PC-3 (cell line): ENCODE data around the gene PPP6R2. TPM values are rescaled to one million over a fixed set of nuclear protein-coding genes. Genes with fewer than 3 reads are reported as not detected.

Source experiments
- ATAC-seq: fragments of 200-7000 bp; cut with Tn5 transposase; 2 replicates; pipeline ENCODE4 v1.9.1; 2020; ENCODE audit warnings: mild to moderate bottlenecking, moderate library complexity
- BruUV-seq: library from RNA; stranded (reverse); fragments of 400-500 nt; replicated peaks from 2 replicates; lab custom pipeline; 2021; lab: Mats Ljungman, UMichigan
- CTCF ChIA-PET: fragments of 300-600 bp; sonication (Branson Sonifier 250); formaldehyde crosslinking; loops from one replicate; lab custom pipeline; 2022; ENCODE audit warnings: antibody characterized with exemption; lab: Charles Lee
- POLR2A ChIA-PET: fragments of 300-600 bp; sonication (Branson Sonifier 250); formaldehyde crosslinking; loops from one replicate; lab custom pipeline; 2022; ENCODE audit warnings: antibody characterized with exemption; ENCODE audit not compliant: unreplicated experiment; lab: Charles Lee
- DNase-seq: peaks from one replicate; pipeline ENCODE4 v3.0.0-alpha.2; 2015
- H2AFZ ChIP-seq: fragments of 300-600 bp; sonication (generic); 2 replicates; pipeline ENCODE4 v1.6.0; 2016; ENCODE audit warnings: antibody characterized with exemption, low read length
- H3F3A ChIP-seq: fragments of 300-600 bp; sonication (generic); one replicate; pipeline ENCODE4 v1.6.0; 2017; ENCODE audit warnings: antibody characterized with exemption, low read length, control low read depth, mild to moderate bottlenecking; ENCODE audit not compliant: unreplicated experiment
- H3K27ac ChIP-seq: fragments of 300-600 bp; sonication (generic); 2 replicates; pipeline ENCODE4 v1.5.1; 2016; ENCODE audit warnings: mild to moderate bottlenecking, low read length
- H3K27me3 ChIP-seq: fragments of 300-600 bp; sonication (generic); 2 replicates; pipeline ENCODE4 v1.6.1; 2016; ENCODE audit warnings: low read length, mixed read lengths
- H3K36me3 ChIP-seq: fragments of 300-600 bp; sonication (generic); 2 replicates; pipeline ENCODE4 v1.6.1; 2016; ENCODE audit warnings: low read depth, mixed run types, low read length, mixed read lengths
- H3K4me1 ChIP-seq: fragments of 300-600 bp; sonication (generic); 2 replicates; pipeline ENCODE4 v1.5.1; 2016; ENCODE audit warnings: low read length; ENCODE audit not compliant: insufficient read depth
- H3K4me2 ChIP-seq: fragments of 300-600 bp; sonication (generic); 2 replicates; pipeline ENCODE4 v1.6.0; 2016; ENCODE audit warnings: low read length
- H3K4me3 ChIP-seq: fragments of 300-600 bp; sonication (generic); 2 replicates; pipeline ENCODE4 v1.5.1; 2016; ENCODE audit warnings: mild to moderate bottlenecking, low read length, mixed read lengths
- H3K79me2 ChIP-seq: fragments of 300-600 bp; sonication (generic); 2 replicates; pipeline ENCODE4 v1.6.1; 2017; ENCODE audit warnings: low read length, mixed read lengths
- H3K9ac ChIP-seq: fragments of 300-600 bp; sonication (generic); 2 replicates; pipeline ENCODE4 v1.6.0; 2016; ENCODE audit warnings: mild to moderate bottlenecking, low read length
- H3K9me2 ChIP-seq: fragments of 300-600 bp; sonication (generic); replicated peaks from 2 replicates; pipeline ENCODE4 v1.6.1; 2016; ENCODE audit warnings: mixed run types, low read length, mixed read lengths
- H3K9me3 ChIP-seq: fragments of 300-600 bp; sonication (generic); 2 replicates; pipeline ENCODE4 v1.6.1; 2016; ENCODE audit warnings: low read length, mixed read lengths
- H4K20me1 ChIP-seq: fragments of 300-600 bp; sonication (generic); 2 replicates; pipeline ENCODE4 v1.6.1; 2016; ENCODE audit warnings: low read length, mixed read lengths
- EZH2 ChIP-seq: fragments of 300-600 bp; sonication (generic); IDR thresholded peaks from one replicate; pipeline ENCODE4 v1.6.1; 2017; ENCODE audit warnings: antibody characterized with exemption, mild to moderate bottlenecking, low read length; ENCODE audit not compliant: unreplicated experiment
- EZH2phosphoT487 ChIP-seq: fragments of 300-600 bp; sonication (generic); IDR thresholded peaks from 2 replicates; pipeline ENCODE4 v1.6.1; 2018; ENCODE audit warnings: mild to moderate bottlenecking, antibody characterized with exemption, low read length, borderline replicate concordance
- intact Hi-C: fragments of 100-400 bp; cut with micrococcal nuclease; formaldehyde crosslinking; loops from 2 replicates; pipeline ENCODE4 v1.9.0; 2023
- total RNA-seq: library from RNA; depleted of rRNA; stranded (reverse); fragments of >200 nt; gene quantifications from 2 replicates; pipeline ENCODE4 v1.2.3, GENCODE V29; 2014
- TF ChIP-seq, protein P1 (sequence below): fragments of 300-600 bp; sonication (generic); conservative IDR thresholded peaks from 2 replicates; pipeline ENCODE4 v1.5.1; 2017; ENCODE audit warnings: antibody characterized with exemption, low read depth, mild to moderate bottlenecking, low read length

PPP6R2 gene
- total RNA-seq, 1 experiment from 2014 or later, result 46.2 TPM

DNA sequence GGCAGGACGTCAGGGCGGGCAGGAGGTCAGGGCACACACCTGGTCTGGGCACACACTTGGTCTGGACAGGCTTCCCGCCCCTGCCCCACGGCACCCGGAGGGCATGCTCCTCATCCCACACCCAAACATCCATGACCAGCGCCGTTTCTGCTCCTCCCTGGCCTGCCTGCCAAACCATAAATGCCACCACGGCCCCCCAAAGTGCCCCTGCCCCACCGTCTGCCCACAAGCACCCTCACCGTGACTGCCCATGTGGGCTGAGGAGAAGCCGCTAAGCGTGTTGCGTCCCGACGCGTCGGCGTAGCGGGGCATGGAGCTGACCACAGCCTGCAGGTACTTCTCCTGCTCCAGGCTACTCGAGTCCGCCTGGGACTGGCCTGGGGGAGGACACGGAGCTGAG is 115.9 kb downstream of the PPP6R2 start:
- no peaks in the 10 kb centered on the region for H3K9me3 ChIP-seq
- H3F3A ChIP-seq, result no peaks in the 10 kb centered on the region
- H3K9me2 ChIP-seq, result no peaks in the 10 kb centered on the region
- no peaks in the 10 kb centered on the region for H3K27me3 ChIP-seq
- H3K36me3 ChIP-seq, result no peaks in the 10 kb centered on the region
- no peak overlapping the region for H3K9ac ChIP-seq
- CTCF ChIA-PET, result no interaction called here
- DNase-seq, result no peak
- no peaks in the 10 kb centered on the region for H3K79me2 ChIP-seq
- H3K4me3 ChIP-seq, result no peak overlapping the region
- BruUV-seq, result no TSS peak
- H3K4me2 ChIP-seq, result no peak overlapping the region
- POLR2A ChIA-PET, result no interaction called here
- no peak for ATAC-seq
- no peak for TF ChIP-seq EZH2phosphoT487
- TF ChIP-seq EZH2, result no peak
- TF ChIP-seq, protein P1, sequence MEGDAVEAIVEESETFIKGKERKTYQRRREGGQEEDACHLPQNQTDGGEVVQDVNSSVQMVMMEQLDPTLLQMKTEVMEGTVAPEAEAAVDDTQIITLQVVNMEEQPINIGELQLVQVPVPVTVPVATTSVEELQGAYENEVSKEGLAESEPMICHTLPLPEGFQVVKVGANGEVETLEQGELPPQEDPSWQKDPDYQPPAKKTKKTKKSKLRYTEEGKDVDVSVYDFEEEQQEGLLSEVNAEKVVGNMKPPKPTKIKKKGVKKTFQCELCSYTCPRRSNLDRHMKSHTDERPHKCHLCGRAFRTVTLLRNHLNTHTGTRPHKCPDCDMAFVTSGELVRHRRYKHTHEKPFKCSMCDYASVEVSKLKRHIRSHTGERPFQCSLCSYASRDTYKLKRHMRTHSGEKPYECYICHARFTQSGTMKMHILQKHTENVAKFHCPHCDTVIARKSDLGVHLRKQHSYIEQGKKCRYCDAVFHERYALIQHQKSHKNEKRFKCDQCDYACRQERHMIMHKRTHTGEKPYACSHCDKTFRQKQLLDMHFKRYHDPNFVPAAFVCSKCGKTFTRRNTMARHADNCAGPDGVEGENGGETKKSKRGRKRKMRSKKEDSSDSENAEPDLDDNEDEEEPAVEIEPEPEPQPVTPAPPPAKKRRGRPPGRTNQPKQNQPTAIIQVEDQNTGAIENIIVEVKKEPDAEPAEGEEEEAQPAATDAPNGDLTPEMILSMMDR, result no peak
- H3K27ac ChIP-seq, result no peak overlapping the region
- no peak overlapping the region for H2AFZ ChIP-seq
- no peaks in the 10 kb centered on the region for H3K4me1 ChIP-seq
- H4K20me1 ChIP-seq, result no peaks in the 10 kb centered on the region
- intact Hi-C loops, result no loop called here

DNA sequence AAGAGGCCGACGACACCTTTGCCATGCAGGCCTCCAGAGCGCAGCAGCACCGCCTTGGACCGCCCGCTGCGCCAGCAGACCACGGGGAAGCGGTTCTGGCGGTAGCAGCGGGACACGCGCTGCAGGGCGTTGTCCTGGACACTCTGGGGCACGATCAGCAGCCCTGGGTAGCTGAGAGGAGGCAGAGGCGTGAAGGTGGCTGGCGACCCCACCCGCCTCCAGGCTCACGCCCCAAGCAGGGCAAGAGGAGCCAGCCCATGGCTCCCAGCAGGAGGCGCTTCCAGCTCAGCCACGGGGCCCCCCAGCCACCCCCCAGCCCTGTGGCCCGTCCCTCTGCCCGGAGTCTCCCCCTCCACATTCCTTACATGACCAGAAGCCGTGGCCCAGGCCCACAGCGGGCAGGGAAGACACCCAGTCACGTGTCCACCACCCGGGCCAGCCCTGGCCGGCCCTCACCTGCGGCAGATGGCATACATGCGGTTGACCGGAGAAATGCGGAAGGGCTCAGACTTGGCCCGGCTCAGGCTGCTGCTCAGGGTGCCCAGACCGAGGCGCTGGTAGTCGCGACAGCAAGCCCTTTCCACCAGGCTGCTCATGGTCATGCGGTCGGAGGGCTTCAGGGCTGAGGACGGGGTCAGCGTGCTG is 116.5 kb downstream of the PPP6R2 start:
- H3K4me3 ChIP-seq, result no peak overlapping the region
- no peaks in the 10 kb centered on the region for H3K79me2 ChIP-seq
- POLR2A ChIA-PET, result no interaction called here
- H3K4me2 ChIP-seq, result no peak overlapping the region
- H3K27me3 ChIP-seq, result no peaks in the 10 kb centered on the region
- intact Hi-C loops, result no loop called here
- DNase-seq, result no peak
- no peak overlapping the region for H3K9ac ChIP-seq
- H3K9me3 ChIP-seq, result no peaks in the 10 kb centered on the region
- no peaks in the 10 kb centered on the region for H3F3A ChIP-seq
- no peaks in the 10 kb centered on the region for H4K20me1 ChIP-seq
- no peak for ATAC-seq
- TF ChIP-seq EZH2 (no peak), EZH2phosphoT487 (no peak)
- TF ChIP-seq, protein P1, result no peak
- CTCF ChIA-PET, result no interaction called here
- no peaks in the 10 kb centered on the region for H3K9me2 ChIP-seq
- H2AFZ ChIP-seq, result no peak overlapping the region
- H3K36me3 ChIP-seq, result no peaks in the 10 kb centered on the region
- TSS peak; percentile 17 for BruUV-seq
- no peaks in the 10 kb centered on the region for H3K4me1 ChIP-seq
- no peak overlapping the region for H3K27ac ChIP-seq

DNA sequence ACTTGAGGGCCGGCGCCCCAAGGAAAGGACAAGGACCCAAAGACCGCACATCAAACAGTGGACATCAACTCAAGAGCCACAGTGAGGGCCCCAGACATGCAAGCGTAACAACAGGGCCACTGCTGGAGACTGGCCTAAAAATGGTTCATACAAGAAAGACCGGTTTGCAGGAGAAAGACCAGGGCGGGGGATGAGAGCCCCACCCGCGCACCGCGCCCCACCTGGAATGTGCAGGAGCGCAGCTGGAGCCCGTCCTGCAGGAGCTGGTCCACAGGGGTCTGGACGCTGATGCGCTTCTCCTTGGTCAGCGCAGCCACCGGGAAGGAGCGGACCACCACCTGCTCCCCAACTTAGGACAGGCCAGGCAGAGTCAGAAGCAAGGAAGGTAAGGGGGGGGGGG is 117.8 kb downstream of the PPP6R2 start:
- no peaks in the 10 kb centered on the region for H3K9me2 ChIP-seq
- H3K4me3 ChIP-seq, result no peak overlapping the region
- no peaks in the 10 kb centered on the region for H3K4me1 ChIP-seq
- no peaks in the 10 kb centered on the region for H3K79me2 ChIP-seq
- no peak overlapping the region for H3K9ac ChIP-seq
- POLR2A ChIA-PET, result no interaction called here
- intact Hi-C loops, result no loop called here
- no peaks in the 10 kb centered on the region for H3K27me3 ChIP-seq
- ATAC-seq (no peak), DNase-seq (peak; percentile 13)
- no peak overlapping the region for H3K4me2 ChIP-seq
- no peaks in the 10 kb centered on the region for H3F3A ChIP-seq
- TF ChIP-seq, protein P1, result no peak
- no peak for TF ChIP-seq EZH2phosphoT487
- no peak for TF ChIP-seq EZH2
- CTCF ChIA-PET, result no interaction called here
- no peak overlapping the region for H2AFZ ChIP-seq
- BruUV-seq, result no TSS peak
- H3K9me3 ChIP-seq, result no peaks in the 10 kb centered on the region
- H3K27ac ChIP-seq, result no peak overlapping the region
- no peaks in the 10 kb centered on the region for H3K36me3 ChIP-seq
- no peaks in the 10 kb centered on the region for H4K20me1 ChIP-seq
